Neutrophil (primary cell): ENCODE results near the gene LMO7.
"Not testable (repeated sequence)": the region's sequence is repeated elsewhere in the genome, so short reads cannot be mapped to it uniquely, and the experiment has no call there.

Experiments used
- H3K27ac ChIP-seq: fragments of 200-600 bp; sonication (generic); 2 replicates; pipeline ENCODE4 v1.5.1; 2016; ENCODE audit warnings: mild to moderate bottlenecking, moderate library complexity
- H3K27me3 ChIP-seq: fragments of 200-600 bp; sonication (generic); 2 replicates; pipeline ENCODE4 v1.6.0; 2016; ENCODE audit warnings: mild to moderate bottlenecking
- H3K36me3 ChIP-seq: fragments of 200-600 bp; sonication (generic); 2 replicates; pipeline ENCODE4 v1.5.1; 2017
- H3K4me1 ChIP-seq, 2 experiments: fragments of 200-600 bp in 1 of 2; sonication (generic) in 1 of 2; 1 replicate in 1 of 2; 2 replicates in 1 of 2; pipeline versions ENCODE4 v1.5.1 to v1.6.1; 2013 to 2016; ENCODE audit warnings: low read depth in 1 of 2, low read length in 1 of 2, mild to moderate bottlenecking in 1 of 2, moderate library complexity in 1 of 2; ENCODE audit not compliant: control insufficient read depth in 1 of 2, insufficient read depth in 1 of 2
- H3K4me3 ChIP-seq, 2 experiments: fragments of 200-600 bp in 1 of 2; sonication (generic) in 1 of 2; 1 replicate in 1 of 2; 2 replicates in 1 of 2; pipeline ENCODE4 v1.5.1; 2013 to 2016; ENCODE audit warnings: low read depth in 1 of 2, low read length in 1 of 2, mild to moderate bottlenecking in 1 of 2, moderate library complexity in 1 of 2
- H3K9me3 ChIP-seq: fragments of 200-600 bp; sonication (generic); 2 replicates; pipeline ENCODE4 v1.5.1; 2016
- TF ChIP-seq, protein P1 (sequence below): fragments of 200-600 bp; sonication (generic); IDR thresholded peaks from 2 replicates; pipeline ENCODE4 v1.5.1; 2016; ENCODE audit warnings: antibody characterized with exemption

LMO7 gene

DNA sequence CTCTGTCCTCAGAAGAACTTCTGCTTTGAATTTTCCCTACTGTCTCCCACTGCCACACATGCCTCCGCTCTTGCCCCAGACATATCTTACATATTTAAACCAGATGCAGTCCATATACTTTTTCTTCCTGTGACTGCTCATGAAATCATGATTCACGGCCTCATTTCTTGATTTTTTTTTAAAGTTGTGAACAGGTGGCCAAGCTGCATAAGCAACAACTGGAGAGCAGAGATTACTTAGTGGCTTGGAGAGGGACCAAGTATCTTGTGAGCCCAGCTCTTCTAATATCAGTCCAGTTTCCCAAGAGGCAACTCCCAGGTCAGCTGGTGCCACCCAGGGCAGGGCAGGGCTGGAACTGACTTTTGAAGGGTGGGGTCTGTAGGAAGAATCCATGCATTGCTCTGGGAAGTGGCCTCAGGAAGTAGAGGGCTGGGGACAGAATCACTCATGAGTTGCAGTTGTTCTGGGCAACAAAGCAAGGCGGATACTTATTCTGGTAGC, 152.4 kb downstream of the LMO7 start:
- TF ChIP-seq, protein P1, sequence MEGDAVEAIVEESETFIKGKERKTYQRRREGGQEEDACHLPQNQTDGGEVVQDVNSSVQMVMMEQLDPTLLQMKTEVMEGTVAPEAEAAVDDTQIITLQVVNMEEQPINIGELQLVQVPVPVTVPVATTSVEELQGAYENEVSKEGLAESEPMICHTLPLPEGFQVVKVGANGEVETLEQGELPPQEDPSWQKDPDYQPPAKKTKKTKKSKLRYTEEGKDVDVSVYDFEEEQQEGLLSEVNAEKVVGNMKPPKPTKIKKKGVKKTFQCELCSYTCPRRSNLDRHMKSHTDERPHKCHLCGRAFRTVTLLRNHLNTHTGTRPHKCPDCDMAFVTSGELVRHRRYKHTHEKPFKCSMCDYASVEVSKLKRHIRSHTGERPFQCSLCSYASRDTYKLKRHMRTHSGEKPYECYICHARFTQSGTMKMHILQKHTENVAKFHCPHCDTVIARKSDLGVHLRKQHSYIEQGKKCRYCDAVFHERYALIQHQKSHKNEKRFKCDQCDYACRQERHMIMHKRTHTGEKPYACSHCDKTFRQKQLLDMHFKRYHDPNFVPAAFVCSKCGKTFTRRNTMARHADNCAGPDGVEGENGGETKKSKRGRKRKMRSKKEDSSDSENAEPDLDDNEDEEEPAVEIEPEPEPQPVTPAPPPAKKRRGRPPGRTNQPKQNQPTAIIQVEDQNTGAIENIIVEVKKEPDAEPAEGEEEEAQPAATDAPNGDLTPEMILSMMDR, result no peak
- no peaks in the 10 kb centered on the region for H3K27me3 ChIP-seq
- H3K9me3 ChIP-seq, result no peaks in the 10 kb centered on the region
- no peak overlapping the region for H3K27ac ChIP-seq
- no peaks in the 10 kb centered on the region for H3K36me3 ChIP-seq
- H3K4me1 ChIP-seq, result no peaks in the 10 kb centered on the region
- no peak overlapping the region for H3K4me3 ChIP-seq

GRCh38 chr13:75789451-75790197, 153.5 kb downstream of the LMO7 start:
- H3K27ac ChIP-seq, result no peak overlapping the region
- no peaks in the 10 kb centered on the region for H3K36me3 ChIP-seq
- H3K4me3 ChIP-seq, result no peak overlapping the region
- H3K9me3 ChIP-seq, result no peaks in the 10 kb centered on the region
- TF ChIP-seq, protein P1, result no peak
- no peaks in the 10 kb centered on the region for H3K4me1 ChIP-seq
- H3K27me3 ChIP-seq, result no peaks in the 10 kb centered on the region

DNA sequence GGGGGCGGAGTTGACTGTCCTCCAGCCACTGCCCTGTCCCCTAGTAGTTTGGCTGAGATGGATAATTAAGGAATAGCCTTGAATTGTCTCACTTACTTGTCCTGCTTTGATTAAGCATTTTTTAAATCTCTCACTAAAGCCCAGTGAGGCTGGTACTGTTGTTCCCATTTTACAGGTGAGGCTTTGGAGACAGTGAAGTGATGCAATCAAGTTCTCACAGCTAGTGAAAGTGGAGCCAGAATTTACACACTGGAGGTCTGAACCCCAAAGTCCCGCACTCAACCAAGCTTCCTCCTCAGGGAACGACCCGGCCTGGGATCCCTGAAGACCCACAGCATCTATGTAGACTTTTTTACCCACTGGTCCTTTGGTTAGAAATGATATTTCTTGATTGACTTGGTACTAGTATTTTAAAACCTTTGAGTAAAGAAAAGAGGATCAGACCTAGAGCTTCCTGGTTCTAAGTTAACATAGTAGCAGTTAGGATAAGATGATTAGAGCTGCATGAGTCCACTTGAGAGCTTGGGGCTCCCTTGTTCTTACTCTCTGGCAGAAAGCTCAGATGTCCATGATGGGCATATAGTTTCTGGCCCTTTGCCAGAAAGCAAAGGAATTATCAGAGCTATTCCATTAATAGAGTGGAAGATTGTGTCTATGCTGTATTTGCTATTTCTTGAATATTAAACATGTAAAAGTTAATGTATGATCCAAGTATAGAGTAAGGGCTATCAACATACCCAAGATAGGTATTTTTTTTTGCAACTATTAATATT, 154.3 kb downstream of the LMO7 start:
- no peaks in the 10 kb centered on the region for H3K36me3 ChIP-seq
- H3K27me3 ChIP-seq, result no peaks in the 10 kb centered on the region
- no peaks in the 10 kb centered on the region for H3K4me1 ChIP-seq
- no peaks in the 10 kb centered on the region for H3K9me3 ChIP-seq
- no peak overlapping the region for H3K27ac ChIP-seq
- H3K4me3 ChIP-seq, result no peak overlapping the region
- TF ChIP-seq, protein P1, result no peak

GRCh38 chr13:75792526-75793187, 156.5 kb downstream of the LMO7 start:
- Histone ChIP-seq H3K27ac (no peak overlapping the region), H3K9me3 (no peaks in the 10 kb centered on the region), H3K36me3 (no peaks in the 10 kb centered on the region), H3K4me3 (no peak overlapping the region), H3K4me1 (no peaks in the 10 kb centered on the region), H3K27me3 (no peaks in the 10 kb centered on the region)
- TF ChIP-seq, protein P1, result no peak

DNA sequence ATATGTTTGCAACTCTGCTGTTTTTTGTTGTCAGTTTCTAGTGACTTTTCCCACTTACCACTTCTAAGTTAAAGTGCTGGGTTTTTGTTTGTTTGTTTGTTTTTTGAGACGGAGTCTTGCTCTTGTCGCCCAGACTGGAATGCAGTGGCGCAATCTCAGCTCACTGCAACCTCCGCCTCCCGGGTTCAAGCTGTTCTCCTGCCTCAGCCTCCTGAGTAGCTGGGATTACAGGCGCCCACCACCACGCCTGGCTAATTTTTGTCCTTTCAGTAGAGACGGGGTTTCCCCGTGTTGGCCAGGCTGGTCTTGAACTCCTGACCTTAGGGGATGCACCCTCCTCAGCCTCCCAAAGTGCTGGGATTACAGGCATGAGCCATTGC, 157.0 kb downstream of the LMO7 start:
- not testable (repeated sequence) for H3K9me3 ChIP-seq, H3K4me3 ChIP-seq, H3K36me3 ChIP-seq, H3K27me3 ChIP-seq, H3K4me1 ChIP-seq, H3K27ac ChIP-seq
